HG02571 (cell line): ENCODE data around the gene TPRX1.
"Not testable (repeated sequence)": the region's sequence is repeated elsewhere in the genome, so short reads cannot be mapped to it uniquely, and the experiment has no call there.

ENCODE experiments used
- ATAC-seq: cut with Tn5 transposase; IDR thresholded peaks from one replicate; pipeline ENCODE4 v1.9.1; 2021; ENCODE audit warnings: mild to moderate bottlenecking, moderate library complexity; ENCODE audit not compliant: unreplicated experiment

Gene TPRX1, protein sequence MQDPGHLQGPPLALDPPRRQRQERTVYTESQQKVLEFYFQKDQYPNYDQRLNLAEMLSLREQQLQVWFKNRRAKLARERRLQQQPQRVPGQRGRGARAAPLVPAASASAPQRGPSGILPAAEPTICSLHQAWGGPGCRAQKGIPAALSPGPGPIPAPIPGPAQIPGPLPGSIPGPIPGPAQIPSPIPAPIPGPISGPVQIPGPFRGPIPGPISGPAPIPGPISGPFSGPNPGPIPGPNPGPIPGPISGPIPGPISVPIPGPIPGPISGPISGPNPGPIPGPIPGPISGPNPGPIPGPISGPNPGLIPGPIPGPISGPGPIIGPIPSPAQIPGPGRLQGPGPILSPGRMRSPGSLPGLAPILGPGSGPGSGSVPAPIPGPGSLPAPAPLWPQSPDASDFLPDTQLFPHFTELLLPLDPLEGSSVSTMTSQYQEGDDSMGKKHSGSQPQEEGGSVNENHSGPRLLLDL

DNA sequence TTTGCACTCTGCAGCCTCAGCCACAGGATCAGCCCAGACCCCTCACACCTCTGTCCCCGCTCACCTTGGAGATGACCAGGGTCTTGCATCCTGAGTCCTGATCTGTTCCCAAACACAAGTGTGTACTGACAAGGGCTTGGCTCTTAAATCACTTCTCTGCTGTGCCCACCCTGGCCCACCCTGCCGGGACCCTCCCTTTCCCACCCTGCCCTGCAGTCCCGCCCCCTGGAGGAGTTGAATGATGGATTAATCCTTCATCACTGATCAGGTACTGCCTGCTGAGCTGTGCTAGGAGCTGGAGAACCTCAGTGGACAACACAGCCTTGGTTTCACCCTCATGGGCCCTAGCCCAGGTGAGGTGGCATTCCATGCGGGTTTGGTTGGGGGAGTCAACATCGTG lies at the start of gene TPRX1:
Gene TPRX1 (minus strand): TSS at position 101 of the 400 bp plus-strand sequence. CDS start 12 bp downstream, at position 89.
- ATAC-seq = not testable (repeated sequence)

DNA sequence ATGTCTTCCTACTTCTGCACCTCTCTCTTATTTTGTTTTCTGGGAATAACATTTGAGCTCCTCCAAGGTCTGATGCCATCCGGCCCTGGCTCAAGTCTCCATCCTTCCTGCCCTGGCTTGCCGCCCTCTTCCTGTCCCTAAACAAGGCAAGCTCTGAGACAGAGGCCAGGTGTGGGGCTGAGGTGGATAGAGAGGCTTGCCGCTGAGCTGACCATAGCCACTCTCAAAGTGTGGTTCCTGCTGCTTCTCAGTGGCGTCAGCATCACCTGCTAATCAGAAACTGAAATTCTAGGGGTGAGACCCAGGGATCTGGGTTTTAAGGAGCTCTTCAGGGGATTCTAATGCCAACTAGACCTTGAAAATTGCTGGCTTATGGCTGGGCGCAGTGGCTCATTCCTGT lies 48.7 kb upstream of the TPRX1 start:
- ATAC-seq = no peak

DNA sequence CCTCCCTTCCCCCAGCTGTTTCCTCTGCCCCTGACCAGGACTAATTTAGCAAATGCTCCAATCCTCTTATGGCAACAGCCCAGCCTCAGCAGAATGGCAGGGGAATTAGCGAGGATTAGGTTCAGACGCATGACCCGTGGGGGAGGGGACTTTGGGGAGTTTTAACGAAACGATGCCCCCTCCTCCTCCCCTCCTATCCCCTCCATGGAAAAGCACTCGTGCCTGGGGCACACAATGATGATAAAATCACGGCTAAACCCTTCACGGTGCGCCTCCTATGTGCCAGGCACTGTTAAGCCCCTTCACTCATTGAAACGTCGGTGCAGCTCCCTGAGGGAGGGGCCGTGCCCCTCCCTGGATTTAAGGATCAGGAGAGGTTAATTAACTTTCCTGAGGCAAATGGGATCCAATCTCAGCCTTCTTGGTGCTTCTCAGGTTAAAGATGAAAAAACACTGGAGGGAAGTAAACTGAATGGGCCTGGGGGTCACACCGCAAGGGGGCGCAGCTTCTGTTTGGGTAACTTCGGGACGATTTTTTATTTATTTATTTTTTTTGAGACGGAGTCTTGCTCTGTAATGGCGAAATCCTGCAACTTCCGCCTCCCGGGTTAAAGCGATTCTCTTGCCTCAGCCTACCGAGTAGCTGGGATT lies 44.6 kb upstream of the TPRX1 start:
- no peak for ATAC-seq

DNA sequence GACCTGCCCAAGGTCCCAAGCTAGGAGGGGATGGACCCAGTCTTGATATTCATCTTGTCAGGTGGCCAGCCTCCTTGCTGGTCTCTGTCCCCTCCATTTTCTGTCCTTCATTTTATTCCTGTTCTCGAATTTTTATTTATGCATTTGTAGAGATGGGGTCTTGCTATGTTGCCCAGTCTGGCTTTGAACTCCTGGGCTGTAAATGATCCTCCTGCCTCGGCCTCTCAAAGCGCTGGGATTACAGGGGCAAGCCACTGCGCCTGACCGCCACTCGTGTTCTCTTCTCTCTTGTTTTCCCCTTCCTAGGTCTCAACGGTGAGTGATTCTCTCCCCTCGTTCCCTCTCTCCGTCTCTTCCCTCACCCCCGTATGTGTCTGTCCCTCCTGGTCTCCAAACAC lies 44.1 kb upstream of the TPRX1 start:
- ATAC-seq = no peak

DNA sequence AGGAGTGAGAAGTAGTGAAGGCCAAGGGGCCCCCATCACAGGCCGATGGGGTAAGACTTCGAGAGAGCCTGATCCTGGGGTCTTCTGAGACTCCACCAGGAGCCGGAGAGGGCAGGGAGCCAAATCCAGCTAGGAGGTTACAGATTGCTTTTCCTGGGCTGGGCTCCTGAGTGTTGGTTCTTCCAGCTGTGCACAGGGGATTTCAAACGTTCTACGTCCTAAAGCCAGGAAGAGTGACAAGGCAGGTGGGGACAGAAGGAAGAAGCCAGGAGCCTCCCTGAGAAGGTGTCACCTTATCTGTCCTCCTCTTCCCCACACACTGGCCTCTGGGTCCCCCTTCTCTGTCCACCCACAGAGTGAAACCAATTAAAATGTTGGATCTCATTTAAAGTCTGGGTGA lies 38.6 kb upstream of the TPRX1 start:
- ATAC-seq = no peak

DNA sequence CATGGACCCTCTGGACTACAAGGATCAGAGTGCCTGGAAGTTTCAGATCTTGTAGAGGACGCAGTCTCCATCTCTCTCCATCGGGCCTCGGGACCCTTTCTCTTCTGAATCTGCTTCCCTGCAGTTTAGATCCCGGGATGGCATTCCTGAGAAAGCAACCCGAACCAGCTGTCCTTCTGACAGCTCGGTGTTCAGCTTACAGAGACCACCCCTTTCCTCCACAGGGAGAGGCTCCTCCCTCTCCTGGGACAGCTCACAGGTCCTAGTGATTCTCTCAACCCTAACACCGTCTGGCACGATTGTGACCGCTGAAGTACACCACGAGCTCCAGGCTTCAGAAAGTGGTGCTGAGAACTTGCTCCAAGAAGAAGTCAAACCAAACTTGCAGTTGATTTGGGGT lies 35.6 kb upstream of the TPRX1 start:
- ATAC-seq = no peak

DNA sequence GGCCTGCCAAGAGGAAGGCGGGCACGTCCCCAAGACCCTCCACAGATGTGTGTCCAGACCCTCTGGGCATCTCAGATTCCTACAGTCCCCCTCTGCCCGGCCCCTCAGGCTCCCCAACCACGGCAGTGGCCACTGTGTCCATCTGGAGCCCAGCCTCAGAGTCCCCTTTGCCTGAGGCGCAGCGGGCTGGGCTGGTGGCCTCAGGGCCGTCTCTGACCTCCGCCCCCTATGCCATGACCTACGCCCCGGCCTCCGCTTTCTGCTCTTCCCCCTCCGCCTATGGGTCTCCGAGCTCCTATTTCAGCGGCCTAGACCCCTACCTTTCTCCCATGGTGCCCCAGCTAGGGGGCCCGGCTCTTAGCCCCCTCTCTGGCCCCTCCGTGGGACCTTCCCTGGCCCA lies 35.1 kb upstream of the TPRX1 start:
- ATAC-seq = no peak

DNA sequence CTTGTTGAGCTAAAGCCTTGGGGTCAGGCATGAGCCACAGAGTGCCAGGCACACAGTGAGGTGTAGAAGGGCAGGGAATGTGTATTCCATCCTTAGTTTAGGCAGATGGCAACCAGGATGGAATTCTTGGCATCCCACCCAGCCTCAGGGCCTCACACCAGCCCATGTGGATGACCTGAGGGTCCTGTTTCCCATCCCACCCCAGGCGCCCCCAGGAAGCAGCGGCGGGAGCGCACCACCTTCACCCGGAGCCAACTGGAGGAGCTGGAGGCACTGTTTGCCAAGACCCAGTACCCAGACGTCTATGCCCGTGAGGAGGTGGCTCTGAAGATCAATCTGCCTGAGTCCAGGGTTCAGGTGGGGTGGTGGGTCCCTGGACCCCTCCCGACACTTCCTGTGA lies 31.7 kb upstream of the TPRX1 start:
- no peak for ATAC-seq

DNA sequence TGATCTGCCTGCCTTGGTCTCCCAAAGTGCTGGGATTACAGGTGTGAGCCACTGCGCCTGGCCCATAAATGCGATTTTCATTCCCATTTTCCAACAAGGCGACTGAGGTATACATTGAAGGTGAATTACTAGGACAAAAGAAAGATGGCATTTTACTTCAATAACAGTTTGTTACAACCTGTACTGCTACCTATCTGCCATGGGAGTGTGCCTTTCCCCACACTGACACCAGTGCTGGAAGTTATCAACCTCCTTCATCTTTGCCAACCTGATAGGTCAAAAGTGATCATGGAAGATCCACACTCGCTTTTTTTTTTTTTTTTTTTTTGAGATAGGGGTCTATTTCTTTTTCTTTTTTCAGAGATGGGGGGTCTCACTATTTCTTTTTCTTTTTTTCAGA lies 28.4 kb upstream of the TPRX1 start:
- no peak for ATAC-seq

DNA sequence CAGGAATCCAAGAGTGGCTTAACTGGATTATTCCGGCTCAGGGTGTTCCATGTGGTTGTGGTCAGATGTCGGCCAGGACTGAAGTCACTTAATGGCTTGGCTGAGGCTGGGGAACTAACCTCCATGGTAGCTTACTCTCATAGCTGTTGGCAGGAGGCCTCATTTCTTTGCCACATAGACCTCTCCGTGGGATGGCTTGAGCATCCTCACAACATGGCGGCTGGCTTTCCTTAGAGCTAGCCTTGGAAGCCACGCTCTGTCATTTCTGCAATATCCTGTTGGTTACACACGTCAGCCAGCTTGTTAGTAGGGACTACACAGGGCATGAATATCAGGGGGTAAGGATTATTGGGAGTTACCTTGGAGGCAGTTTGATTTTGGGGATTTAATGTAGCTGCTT lies 22.4 kb upstream of the TPRX1 start:
- no peak for ATAC-seq

DNA sequence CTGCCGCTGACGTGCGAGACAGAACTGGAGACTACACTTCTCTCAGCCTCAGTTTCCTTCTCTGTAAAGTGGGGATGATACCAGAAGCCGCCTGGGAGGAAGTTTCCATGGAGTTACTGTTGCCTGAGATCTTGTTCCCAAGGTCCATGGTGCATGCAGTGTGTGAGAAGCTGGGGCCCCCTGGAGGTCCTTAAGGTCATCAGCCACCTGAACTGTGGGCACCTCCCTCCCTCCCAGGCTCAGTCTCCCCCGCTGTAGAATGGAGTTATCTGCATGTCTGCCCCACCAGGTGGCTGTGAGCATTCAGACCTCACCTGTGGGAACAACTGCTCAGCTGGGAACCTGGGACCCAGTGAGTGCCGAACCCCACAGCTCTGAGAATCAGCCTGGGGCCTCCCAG lies 20.0 kb upstream of the TPRX1 start:
- no peak for ATAC-seq

DNA sequence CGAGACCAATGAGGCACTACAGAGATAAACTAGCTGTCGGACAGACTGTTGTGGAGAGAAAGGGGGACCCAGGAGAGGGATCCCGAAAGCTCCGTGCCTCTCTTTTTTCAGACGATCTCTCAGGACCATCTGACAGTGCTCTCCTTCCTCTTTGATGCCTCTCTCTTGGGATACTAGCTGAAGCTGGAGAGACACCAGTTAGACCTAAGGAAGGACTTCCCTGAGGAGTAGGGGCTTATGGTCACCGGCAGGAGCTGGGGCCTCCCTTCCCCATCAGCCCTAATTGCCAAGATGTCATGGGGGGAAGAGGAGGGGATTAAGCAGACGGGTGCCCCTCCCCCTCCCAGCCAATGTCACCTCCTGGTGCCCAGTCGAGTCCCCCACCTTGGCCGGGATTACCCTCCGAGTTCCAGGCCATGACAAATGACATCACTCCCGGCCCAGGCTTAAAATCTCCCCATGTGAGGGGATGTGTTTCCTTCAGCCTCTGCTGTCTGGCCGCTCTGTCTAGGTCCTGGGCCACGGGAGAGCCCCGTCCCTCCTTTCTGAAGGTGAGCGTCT lies 17.2 kb upstream of the TPRX1 start, which contains the start of gene CRX:
Gene CRX (plus strand): TSS at position 478 of the 561 bp plus-strand sequence. CDS start 12,507 bp downstream, outside the sequence.
- no peak for ATAC-seq

DNA sequence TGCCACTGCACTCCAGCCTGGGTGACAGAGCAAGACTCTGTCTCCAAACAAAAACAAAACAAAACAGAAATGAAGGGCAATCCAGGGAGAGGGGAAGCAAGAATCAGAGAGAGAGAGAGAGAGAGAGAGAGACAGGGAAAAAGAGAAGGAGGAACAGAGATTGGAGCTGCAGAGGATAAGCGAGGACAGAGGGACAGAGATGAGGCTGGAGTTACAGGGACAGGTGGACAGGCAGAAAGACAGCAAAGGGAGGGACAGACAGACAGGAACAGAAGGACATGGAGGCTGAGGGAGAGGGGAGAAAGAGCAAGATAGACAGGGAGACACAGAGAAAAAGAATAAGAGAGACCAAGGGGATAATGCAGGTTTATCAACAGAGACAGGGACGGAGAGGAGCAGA lies 16.1 kb upstream of the TPRX1 start:
- no peak for ATAC-seq

DNA sequence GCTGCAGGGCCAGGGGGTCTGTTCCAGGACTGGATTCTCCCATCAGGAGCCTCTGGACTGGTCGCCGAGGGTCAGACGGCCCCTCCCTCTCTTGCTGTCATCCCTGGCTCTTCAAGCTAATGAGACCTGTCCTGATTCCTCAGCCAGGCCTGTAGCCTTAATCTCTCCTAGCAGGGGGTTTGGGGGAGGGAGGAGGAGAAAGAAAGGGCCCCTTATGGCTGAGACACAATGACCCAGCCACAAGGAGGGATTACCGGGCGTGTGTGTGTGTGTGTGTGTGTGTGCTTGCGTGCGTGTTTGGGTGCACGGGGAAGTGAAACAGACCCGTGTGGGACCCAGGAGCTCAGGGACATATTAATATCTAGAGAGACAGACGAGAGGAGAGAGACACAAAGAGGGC lies 15.5 kb upstream of the TPRX1 start:
- no peak for ATAC-seq

DNA sequence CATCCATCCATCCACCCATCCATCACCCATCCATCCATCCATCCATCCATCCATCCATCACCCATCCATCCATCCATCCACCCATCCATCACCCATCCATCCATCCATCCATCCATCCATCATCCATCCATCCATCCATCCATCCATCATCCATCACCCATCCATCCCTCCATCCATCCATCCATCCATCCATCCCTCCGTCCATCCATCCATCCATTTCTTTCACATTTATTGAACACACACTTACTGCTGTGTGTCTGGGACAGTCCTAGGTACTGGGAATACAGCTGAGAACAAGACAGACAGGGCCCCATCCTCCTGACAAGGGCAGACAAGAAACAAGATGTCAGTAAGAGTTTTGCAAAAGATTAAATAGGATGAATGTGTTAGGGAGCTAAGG lies 13.9 kb upstream of the TPRX1 start:
- not testable (repeated sequence) for ATAC-seq

DNA sequence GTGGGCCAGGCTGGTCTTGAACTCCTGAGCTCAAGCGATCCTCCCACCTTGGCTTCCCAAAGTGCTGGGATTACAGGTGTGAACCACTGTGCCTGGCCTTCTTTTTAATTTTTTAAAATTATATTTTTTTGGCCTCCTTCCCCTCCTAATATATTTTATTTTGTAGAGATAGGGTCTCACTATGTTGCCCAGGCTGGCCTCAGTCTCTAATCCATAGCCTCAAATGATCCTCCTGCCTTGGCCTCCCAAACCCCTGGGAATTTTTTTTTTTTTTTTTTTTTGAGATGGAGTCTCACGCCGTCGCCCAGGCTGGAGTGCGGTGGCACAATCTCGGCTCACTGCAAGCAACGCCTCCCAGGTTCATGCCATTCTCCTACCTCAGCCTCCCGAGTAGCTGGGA lies 11.9 kb upstream of the TPRX1 start:
- not testable (repeated sequence) for ATAC-seq

DNA sequence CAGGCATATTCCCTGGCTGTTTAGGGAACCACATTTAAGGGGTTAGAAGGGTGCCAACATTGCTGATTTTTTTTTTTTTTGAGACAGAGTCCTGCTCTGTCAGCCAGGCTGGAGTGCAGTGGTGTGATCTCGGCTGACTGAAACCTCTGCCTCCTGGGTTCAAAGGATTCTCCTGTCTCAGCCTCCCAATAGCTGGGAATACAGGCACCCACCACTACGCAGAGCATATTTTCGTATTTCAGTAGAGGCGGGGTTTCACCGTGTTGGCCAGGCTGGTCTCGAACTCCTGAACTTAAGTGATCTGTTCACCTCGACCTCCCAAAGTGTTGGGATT lies 9.6 kb upstream of the TPRX1 start:
- ATAC-seq = no peak

DNA sequence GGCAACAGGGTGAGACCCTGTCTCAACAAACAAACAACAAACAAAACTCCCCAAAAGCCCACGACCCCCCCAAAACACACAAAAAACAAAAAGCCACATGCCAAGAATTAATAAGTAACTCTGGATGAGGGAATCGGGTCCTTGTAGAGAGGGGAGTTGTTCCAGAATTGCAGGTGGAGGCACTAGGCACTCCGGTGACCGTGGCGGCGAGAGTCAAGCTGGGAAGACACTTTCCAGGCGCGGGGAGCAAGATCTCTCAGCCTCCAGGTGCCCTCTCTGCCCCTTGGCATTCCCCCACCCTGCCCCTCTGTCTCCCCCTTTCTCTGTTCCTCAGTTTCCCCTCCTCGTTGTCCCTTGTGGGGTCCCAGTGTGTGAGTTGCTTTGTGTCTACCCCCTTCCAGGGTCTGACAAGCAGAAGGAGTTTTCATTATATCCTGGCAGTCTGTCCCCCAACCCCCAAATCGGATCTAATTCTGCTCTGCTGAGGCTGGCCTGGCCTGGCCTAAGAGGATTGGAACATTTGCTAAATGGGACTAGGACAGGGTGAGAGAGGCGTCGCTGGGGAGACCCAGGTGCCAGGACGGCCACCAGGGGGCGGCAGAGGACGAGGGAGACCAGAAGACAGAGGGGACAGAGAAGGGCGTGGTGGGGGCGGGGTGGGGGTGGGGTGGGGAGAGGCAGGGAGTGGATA lies 9.1 kb upstream of the TPRX1 start:
- no peak for ATAC-seq

DNA sequence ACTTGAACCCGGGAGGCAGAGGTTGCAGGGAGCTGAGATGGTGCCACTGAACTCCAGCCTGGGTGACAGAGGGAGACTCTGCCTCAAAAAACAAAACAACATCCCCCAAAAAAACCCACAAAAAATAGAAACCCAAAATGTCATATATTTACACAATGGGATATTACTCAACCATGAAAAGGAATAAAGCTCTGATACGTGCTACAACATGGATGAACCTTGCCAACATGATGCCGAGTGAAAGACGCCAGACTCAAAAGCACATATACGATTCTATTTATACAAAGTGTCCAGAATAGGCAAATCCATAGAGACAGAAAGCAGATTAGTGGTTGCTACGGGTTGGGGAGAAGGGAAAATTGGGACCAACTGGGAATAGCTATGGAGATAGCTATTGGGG lies 2.1 kb upstream of the TPRX1 start:
- ATAC-seq = no peak

DNA sequence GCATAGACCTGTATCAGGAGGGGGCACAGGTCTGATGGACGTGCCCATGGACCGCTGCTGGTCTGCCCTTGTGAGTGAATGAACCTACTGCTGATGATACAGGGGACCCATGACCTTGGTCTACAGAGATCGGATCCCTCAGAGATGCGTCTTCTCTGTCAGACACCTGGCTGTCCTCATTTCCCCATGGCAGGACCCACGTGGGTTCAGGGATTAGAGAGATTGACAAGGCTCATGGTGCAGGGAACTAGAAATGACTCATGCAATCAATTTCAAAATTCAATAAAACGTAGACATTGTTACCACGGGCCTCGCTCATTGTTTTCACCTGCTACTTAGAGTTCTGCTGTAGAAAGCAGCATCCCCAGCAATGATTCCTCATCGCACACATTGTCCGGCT lies 962 bp upstream of the TPRX1 start:
- ATAC-seq = no peak

DNA sequence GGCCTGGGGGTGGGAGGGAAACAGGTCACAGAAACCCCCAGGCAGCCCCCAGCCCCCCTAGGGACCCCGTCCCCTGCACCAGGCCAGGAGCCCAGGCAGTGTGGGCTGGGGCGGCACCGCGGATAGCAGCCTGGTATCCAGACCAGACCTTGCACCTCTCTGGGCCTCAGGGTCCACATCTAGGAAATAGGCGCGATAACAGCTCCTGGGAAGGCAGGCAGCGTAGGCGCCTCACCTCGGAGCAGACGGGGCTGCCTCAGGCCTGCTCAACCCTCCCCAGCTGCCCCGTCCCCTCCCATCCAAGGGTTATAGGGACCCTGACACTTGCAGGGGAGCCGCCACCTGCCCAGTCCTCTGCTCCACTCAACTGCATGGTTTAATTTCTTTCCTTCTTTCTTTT lies 680 bp downstream of the TPRX1 start:
- not testable (repeated sequence) for ATAC-seq

DNA sequence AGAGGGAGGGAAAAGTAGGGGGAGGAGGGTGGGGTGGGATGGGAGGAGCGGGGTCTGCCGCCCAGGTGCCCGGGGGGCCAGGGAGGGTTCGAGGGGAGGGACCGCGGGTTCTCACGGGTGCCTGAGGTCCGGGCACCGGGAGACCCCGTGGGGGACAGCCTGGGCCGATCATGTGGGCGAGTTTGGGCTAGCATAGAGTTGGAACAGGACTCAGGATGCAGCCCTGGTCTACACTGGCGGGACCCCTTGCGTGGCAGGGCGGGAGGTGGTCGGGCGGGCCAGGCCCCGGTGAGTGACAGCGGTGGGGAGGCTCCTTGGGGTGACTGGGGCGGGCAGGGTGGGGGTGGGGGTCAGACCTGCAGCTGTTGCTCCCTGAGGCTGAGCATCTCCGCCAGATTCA lies 1.2 kb downstream of the TPRX1 start:
- ATAC-seq = not testable (repeated sequence)
